Mesothelial cell of epicardium (in vitro differentiated cells): ENCODE results near the gene KLF11. TPM values are rescaled to one million over a fixed set of nuclear protein-coding genes. Genes with fewer than 3 reads are reported as not detected.

Experiments
- DNase-seq, 2 experiments: peaks; one replicate each; pipeline ENCODE4 v3.0.0; 2021; ENCODE audit warnings: low spot score in 2 of 2; ENCODE audit not compliant: unreplicated experiment in 2 of 2
- H3K27ac Mint-ChIP-seq: 2 replicates; pipeline ENCODE4 v1.8.0; 2021; ENCODE audit warnings: mixed read lengths
- H3K27me3 Mint-ChIP-seq: 2 replicates; pipeline ENCODE4 v1.8.0; 2021; ENCODE audit warnings: low read depth, mixed read lengths
- H3K36me3 Mint-ChIP-seq: 2 replicates; pipeline ENCODE4 v1.8.0; 2021; ENCODE audit warnings: mixed read lengths
- H3K4me1 Mint-ChIP-seq: 2 replicates; pipeline ENCODE4 v1.8.0; 2021; ENCODE audit warnings: mixed read lengths
- H3K4me3 Mint-ChIP-seq: 2 replicates; pipeline ENCODE4 v1.8.0; 2021; ENCODE audit warnings: mild to moderate bottlenecking, moderate library complexity, mixed read lengths
- H3K9me3 Mint-ChIP-seq: 2 replicates; pipeline ENCODE4 v1.8.0; 2021; ENCODE audit warnings: mixed read lengths
- total RNA-seq: library from RNA; stranded (reverse); gene quantifications from 3 replicates; pipeline ENCODE4 v1.2.1, GENCODE V29; 2021
- TF ChIP-seq, protein P1 (sequence below): fragments of 200-600 bp; sonication (generic); IDR thresholded peaks from one replicate; pipeline ENCODE4 v1.5.0; 2021; ENCODE audit warnings: antibody characterized with exemption; ENCODE audit not compliant: unreplicated experiment

Gene KLF11
- total RNA-seq, 1 donor from 2014 or later = 15.8 TPM

DNA sequence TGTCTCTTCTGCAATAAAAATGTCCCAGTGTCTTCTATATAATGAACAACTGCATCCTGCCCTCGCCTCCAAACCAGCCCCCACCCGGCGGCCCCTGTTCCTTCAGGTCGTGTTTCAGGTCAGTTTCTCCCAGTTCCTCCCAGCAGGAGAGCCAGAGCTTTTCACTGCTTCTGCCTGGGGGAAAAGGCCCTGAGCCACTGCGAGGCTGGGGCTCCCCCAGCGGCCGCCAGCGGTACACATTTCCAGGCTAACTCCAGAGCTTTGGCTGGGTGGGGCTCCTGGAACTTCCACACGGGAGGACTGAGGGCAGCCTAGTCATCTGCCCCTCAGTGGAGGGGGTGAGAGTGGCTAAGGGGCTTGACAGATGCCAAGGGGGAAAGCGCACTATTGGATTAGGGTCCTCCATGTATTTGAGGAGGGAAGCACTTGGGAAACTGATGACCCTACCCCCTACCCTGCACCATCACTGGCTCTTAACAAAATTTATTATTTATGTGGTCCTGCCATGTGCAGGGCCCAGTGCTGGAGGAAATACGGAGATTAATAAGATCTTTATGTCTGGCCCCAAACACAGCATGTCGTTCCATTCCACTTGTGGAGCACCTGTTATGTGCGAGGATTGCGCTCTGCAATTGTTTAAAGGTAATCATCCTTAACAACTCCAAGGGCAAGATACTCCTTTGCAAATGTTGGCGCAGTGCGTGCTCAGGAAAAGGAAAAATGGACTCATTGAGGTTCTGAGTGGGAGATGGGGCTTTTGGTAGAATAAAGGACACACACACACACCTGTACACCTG is 54.2 kb downstream of the KLF11 start:
- peaks cover 3% of the 10 kb centered on the region for H3K4me1 Mint-ChIP-seq
- peak; percentile 39 to 70 for DNase-seq
- H3K9me3 Mint-ChIP-seq = no peaks in the 10 kb centered on the region
- peaks cover 2% of the 10 kb centered on the region for H3K27me3 Mint-ChIP-seq
- H3K4me3 Mint-ChIP-seq = no peak overlapping the region
- H3K27ac Mint-ChIP-seq = no peak overlapping the region
- no peaks in the 10 kb centered on the region for H3K36me3 Mint-ChIP-seq
- TF ChIP-seq, protein P1, sequence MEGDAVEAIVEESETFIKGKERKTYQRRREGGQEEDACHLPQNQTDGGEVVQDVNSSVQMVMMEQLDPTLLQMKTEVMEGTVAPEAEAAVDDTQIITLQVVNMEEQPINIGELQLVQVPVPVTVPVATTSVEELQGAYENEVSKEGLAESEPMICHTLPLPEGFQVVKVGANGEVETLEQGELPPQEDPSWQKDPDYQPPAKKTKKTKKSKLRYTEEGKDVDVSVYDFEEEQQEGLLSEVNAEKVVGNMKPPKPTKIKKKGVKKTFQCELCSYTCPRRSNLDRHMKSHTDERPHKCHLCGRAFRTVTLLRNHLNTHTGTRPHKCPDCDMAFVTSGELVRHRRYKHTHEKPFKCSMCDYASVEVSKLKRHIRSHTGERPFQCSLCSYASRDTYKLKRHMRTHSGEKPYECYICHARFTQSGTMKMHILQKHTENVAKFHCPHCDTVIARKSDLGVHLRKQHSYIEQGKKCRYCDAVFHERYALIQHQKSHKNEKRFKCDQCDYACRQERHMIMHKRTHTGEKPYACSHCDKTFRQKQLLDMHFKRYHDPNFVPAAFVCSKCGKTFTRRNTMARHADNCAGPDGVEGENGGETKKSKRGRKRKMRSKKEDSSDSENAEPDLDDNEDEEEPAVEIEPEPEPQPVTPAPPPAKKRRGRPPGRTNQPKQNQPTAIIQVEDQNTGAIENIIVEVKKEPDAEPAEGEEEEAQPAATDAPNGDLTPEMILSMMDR = peak; percentile 81

DNA sequence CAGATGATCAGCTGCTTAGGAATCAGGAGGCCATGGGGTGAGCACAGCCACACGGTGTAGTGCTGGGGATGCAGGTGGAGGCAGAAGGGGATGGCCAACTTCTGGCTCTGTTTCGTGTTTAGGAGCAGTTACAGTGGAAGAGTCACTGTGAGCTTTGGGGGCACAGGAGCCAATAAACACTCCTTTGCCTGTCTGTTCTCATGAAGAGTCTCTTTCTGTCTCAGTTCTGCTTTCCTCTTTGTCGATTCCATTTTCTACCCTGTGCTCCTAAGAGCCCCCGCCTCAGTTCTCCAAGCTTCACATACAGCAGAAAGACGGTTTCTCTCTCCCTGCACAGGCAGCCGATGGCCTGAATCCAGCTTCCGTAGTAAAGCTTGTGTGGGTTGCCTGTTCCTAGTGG is 58.1 kb downstream of the KLF11 start:
- DNase-seq = no peak
- Mint-ChIP-seq H3K36me3 (no peaks in the 10 kb centered on the region), H3K27ac (no peak overlapping the region), H3K9me3 (no peaks in the 10 kb centered on the region), H3K27me3 (no peaks in the 10 kb centered on the region), H3K4me3 (no peak overlapping the region), H3K4me1 (peaks cover 3% of the 10 kb centered on the region)
- TF ChIP-seq, protein P1 = no peak

DNA sequence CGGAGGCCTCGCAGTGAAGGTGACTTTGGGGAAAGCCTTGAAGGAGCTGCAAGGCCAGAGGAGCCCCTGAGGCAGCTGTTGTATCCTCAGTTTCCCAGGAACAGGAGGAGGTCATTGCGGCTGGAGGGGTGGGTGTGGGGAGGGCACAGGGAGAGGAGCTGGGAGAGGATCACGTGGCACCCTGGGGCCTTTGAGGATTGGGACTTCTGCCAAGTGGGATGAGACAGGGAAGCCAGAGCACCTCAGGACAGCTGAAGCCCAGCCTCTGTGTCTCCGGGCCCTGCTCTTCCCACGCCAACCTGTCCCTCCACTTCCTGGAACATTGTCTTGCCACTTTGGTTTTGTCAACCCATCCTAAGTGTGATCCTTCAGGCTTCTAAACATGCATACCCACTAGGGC is 59.8 kb downstream of the KLF11 start:
- Mint-ChIP-seq H3K4me3 (no peak overlapping the region), H3K27ac (no peak overlapping the region), H3K27me3 (no peaks in the 10 kb centered on the region), H3K36me3 (peaks cover 5% of the 10 kb centered on the region), H3K4me1 (no peaks in the 10 kb centered on the region), H3K9me3 (peaks cover 8% of the 10 kb centered on the region)
- DNase-seq = no peak
- TF ChIP-seq, protein P1 = no peak

Other genes starting within 250 kb of the KLF11 start
- gene TAF1B, start 200.1 kb upstream of the KLF11 start, total RNA-seq = 28.2 to 33.1 TPM (median 28.9 TPM) in 3 replicates
- 8.2 to 10.4 TPM (median 9.7 TPM) in 3 replicates for gene GRHL1, start 91.9 kb upstream of the KLF11 start, total RNA-seq
- gene CYS1, start 36.9 kb downstream of the KLF11 start, total RNA-seq = 1.3 to 1.4 TPM (median 1.3 TPM) in 3 replicates
- 30.8 to 35.7 TPM (median 32.7 TPM) in 3 replicates for gene RRM2, start 79.2 kb downstream of the KLF11 start, total RNA-seq